Measurements from ENCODE around the gene RIBC1.

GRCh38 chrX:53479301-53479700, 56.6 kb downstream of the RIBC1 start:
- TF ChIP-seq CTCF (IDR thresholded peaks at IDR 0.05) (no peak), YY1 (IDR thresholded peaks at IDR 0.05; ENCODE audit: low read depth) (no peak), EP300 (IDR thresholded peaks at IDR 0.05; ENCODE audit: borderline replicate concordance in 1 of 2, low read depth in 1 of 2, low read length in 1 of 2) (no peak), RFX5 (IDR thresholded peaks at IDR 0.05; ENCODE audit: low read length) (no peak), POLR2AphosphoS5 (IDR thresholded peaks at IDR 0.05; ENCODE audit: low read depth, low read length) (no peak), NRF1 (IDR thresholded peaks at IDR 0.05; ENCODE audit: low read depth, low read length) (no peak), USF1 (IDR thresholded peaks at IDR 0.05; ENCODE audit: borderline replicate concordance, low read depth) (no peak), MXI1 (IDR thresholded peaks at IDR 0.05; ENCODE audit: low read depth, low read length) (no peak), GABPA (IDR thresholded peaks at IDR 0.05; ENCODE audit: low read depth) (no peak), SIN3A (IDR thresholded peaks at IDR 0.05; ENCODE audit: borderline replicate concordance, low read depth, low read length) (no peak), ELF1 (IDR thresholded peaks at IDR 0.05) (no peak), JUND (IDR thresholded peaks at IDR 0.05) (no peak), NFIC (IDR thresholded peaks at IDR 0.05; ENCODE audit: borderline replicate concordance) (no peak)
- TF ChIP-seq, protein P1, sequence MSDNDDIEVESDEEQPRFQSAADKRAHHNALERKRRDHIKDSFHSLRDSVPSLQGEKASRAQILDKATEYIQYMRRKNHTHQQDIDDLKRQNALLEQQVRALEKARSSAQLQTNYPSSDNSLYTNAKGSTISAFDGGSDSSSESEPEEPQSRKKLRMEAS (IDR thresholded peaks at IDR 0.05; ENCODE audit: low read depth): no peak
